ENCODE results near the gene LBR.

The LBR gene

DNA sequence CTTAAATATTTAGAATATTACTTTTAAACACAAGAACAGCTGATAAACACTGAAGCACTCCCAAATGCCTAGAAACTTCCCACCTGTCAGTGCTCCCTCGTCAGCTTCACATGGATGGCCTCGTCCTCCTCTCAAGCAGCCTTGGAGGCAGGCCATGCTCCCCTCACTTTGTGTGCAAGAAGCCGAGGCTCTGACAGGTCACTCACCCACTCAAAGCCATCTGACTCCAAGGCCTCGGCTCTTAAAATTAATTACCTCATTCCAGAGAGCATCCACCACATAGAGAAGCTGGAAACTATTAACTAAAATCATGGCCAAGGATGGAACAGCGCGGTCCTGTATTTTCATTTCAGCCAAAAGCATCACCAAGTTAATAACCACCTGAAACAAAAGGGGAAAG lies 17.8 kb downstream of the LBR start:
- no peak overlapping the region for H3K4me3 ChIP-seq (ENCODE audit: low read depth, low read length)
- in situ Hi-C loops (cut with HindIII; ENCODE audit: low sequenced_read_pairs), result no loop called here
- DNase-seq (ENCODE audit: low read depth, low spot score), result no peak
- TF ChIP-seq, protein P1, sequence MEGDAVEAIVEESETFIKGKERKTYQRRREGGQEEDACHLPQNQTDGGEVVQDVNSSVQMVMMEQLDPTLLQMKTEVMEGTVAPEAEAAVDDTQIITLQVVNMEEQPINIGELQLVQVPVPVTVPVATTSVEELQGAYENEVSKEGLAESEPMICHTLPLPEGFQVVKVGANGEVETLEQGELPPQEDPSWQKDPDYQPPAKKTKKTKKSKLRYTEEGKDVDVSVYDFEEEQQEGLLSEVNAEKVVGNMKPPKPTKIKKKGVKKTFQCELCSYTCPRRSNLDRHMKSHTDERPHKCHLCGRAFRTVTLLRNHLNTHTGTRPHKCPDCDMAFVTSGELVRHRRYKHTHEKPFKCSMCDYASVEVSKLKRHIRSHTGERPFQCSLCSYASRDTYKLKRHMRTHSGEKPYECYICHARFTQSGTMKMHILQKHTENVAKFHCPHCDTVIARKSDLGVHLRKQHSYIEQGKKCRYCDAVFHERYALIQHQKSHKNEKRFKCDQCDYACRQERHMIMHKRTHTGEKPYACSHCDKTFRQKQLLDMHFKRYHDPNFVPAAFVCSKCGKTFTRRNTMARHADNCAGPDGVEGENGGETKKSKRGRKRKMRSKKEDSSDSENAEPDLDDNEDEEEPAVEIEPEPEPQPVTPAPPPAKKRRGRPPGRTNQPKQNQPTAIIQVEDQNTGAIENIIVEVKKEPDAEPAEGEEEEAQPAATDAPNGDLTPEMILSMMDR (IDR thresholded peaks at IDR 0.05; ENCODE audit: low read depth, low read length), result no peak

DNA sequence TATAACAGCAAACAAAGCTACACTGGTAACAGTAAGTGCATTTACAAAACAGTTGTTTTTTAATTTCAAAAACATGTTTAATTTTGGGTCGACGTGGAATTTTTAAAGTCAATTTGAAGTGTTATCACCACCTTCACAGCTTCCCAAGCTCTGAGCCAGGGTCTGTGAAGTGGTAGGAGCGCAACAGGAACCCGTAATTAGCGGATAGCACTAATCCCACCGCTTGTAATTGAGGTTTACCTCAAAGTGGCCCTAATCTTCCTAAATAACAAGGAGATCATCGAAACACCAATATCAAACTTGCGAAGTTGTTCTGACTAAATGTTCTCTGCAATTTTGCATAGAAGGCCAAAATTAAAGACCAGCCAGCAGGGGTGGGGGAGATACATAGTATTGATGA lies 18.8 kb downstream of the LBR start:
- no peak for DNase-seq (ENCODE audit: low read depth, low spot score)
- TF ChIP-seq, protein P1 (IDR thresholded peaks at IDR 0.05; ENCODE audit: low read depth, low read length), result no peak
- in situ Hi-C loops (cut with HindIII; ENCODE audit: low sequenced_read_pairs), result no loop called here
- H3K4me3 ChIP-seq (ENCODE audit: low read depth, low read length), result no peak overlapping the region

DNA sequence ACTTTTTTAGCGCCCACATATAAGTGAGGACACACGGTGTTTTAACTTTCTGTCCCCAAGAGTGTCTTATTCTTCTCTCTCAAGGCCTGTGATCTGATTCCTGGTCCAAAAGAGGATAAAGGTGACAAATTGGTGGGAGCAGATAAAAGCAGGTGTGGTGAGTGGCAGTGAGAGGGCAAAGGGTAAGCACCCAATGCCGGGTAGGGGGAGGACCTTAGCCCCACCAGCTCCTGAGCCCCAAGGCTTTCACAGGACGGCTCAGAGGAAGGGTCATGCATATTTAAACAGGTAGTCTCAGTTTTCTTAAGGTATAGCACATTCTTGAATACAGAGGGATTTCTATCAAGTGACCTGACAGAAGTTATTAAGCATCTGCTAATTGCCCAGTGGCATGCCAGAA lies 19.6 kb downstream of the LBR start:
- no peak for DNase-seq (ENCODE audit: low read depth, low spot score)
- in situ Hi-C loops (cut with HindIII; ENCODE audit: low sequenced_read_pairs), result no loop called here
- no peak overlapping the region for H3K4me3 ChIP-seq (ENCODE audit: low read depth, low read length)
- TF ChIP-seq, protein P1 (IDR thresholded peaks at IDR 0.05; ENCODE audit: low read depth, low read length), result no peak

DNA sequence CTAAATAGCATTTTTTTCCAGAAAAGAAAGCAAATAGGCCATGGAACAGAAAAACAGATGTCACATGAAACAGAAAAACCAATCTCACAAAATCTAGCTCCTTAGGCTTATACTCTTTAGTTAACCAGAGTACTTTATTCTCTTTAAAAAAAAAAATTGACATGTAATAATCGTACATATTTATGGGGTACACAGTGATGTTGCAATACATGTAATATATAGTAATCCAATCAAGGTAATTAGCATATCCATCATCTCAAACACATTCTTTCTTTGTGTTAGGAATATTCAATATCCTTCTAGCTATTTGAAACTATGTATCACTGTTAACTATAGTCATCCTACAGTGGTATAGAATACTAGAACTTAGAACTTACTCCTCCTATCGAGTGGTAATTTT lies 20.1 kb downstream of the LBR start:
- no peak overlapping the region for H3K4me3 ChIP-seq (ENCODE audit: low read depth, low read length)
- TF ChIP-seq, protein P1 (IDR thresholded peaks at IDR 0.05; ENCODE audit: low read depth, low read length), result no peak
- no peak for DNase-seq (ENCODE audit: low read depth, low spot score)
- in situ Hi-C loops (cut with HindIII; ENCODE audit: low sequenced_read_pairs), result no loop called here

- TF ChIP-seq, protein P1 (IDR thresholded peaks at IDR 0.05; ENCODE audit: low read depth, low read length), result no peak
- no peak for DNase-seq (ENCODE audit: low read depth, low spot score)
- in situ Hi-C loops (cut with HindIII; ENCODE audit: low sequenced_read_pairs), result no loop called here
- H3K4me3 ChIP-seq (ENCODE audit: low read depth, low read length), result no peak overlapping the region
Observed at GRCh38 chr1:225406976-225407725, 20.7 kb downstream of the LBR start.

- in situ Hi-C loops (cut with HindIII; ENCODE audit: low sequenced_read_pairs), result no loop called here
- no peak for DNase-seq (ENCODE audit: low read depth, low spot score)
- no peak overlapping the region for H3K4me3 ChIP-seq (ENCODE audit: low read depth, low read length)
- TF ChIP-seq, protein P1 (IDR thresholded peaks at IDR 0.05; ENCODE audit: low read depth, low read length), result no peak
Observed at GRCh38 chr1:225400968-225401367, 26.9 kb downstream of the LBR start.

All from astrocyte of the spinal cord (primary cell).